ENCODE results near the gene CCND1. TPM values are rescaled to one million over a fixed set of nuclear protein-coding genes. Genes with fewer than 3 reads are reported as not detected.

The CCND1 gene
- total RNA-seq: 100 to 1,000 TPM in 3 of 6 experiments, 10 to 100 TPM in 3; 67.0 to 283 (median 94.1) TPM
- long read RNA-seq, full-length matches to known transcripts: 11 of 20 reads
- long read RNA-seq, partial matches to known transcripts: 0 of 20 reads
- long read RNA-seq, other reads (novel, unspliced or antisense): 9 of 20 reads

GRCh38 chr11:69640995-69641581 lies at the start of gene CCND1:
TSS of gene CCND1 (plus strand) at chr11:69641156. CDS start at chr11:69641314, 158 bp downstream.
- Histone ChIP-seq H3K4me3 (peak within 1 kb of the TSS; percentile 73 to 94 (median 75)), H3K27me3 (no peaks in the 10 kb centered on the region), H3K9me3 (no peaks in the 10 kb centered on the region), H3K27ac (peak within 1 kb of the TSS; percentile 65 to 84 (median 81)), H3K4me1 (peaks cover 0 to 56% (median 20%) of the 10 kb centered on the region in 4 donors), H3K36me3 (peaks cover 0 to 9% (median 3%) of the 10 kb centered on the region in 4 donors)
- WGBS (ENCODE audit: insufficient coverage, low coverage, low lambda C conversion rate, missing lambda C conversion rate): 0% methylated on average over 6 of the region's 49 CpGs
- DNase-seq (peak; percentile 81 to 88 (median 88)), ATAC-seq (peak; percentile 56 to 67 (median 64))
- intact Hi-C loops (cut with DNase I): no loop called here
- TF ChIP-seq CTCF (IDR thresholded peaks at IDR 0.05) (peak in 2 of 4 donors; percentile 6 to 14), POLR2A (IDR thresholded peaks at IDR 0.05) (peak; percentile 97)

- Histone ChIP-seq H3K4me3 (no peak overlapping the region), H3K27ac (no peak overlapping the region), H3K9me3 (no peaks in the 10 kb centered on the region), H3K27me3 (no peaks in the 10 kb centered on the region), H3K36me3 (no peaks in the 10 kb centered on the region), H3K4me1 (no peaks in the 10 kb centered on the region)
- 90% methylated on average over 9 of the region's 31 CpGs for WGBS (ENCODE audit: insufficient coverage, low coverage, low lambda C conversion rate, missing lambda C conversion rate)
- ATAC-seq: no peak
- TF ChIP-seq CTCF (IDR thresholded peaks at IDR 0.05): no peak
- TF ChIP-seq POLR2A (IDR thresholded peaks at IDR 0.05): no peak
- intact Hi-C loops (cut with DNase I): no loop called here
- peak in 2 of 3 donors; percentile 39 to 44 for DNase-seq
Observed at GRCh38 chr11:69592986-69593650, 47.8 kb upstream of the CCND1 start.

DNA sequence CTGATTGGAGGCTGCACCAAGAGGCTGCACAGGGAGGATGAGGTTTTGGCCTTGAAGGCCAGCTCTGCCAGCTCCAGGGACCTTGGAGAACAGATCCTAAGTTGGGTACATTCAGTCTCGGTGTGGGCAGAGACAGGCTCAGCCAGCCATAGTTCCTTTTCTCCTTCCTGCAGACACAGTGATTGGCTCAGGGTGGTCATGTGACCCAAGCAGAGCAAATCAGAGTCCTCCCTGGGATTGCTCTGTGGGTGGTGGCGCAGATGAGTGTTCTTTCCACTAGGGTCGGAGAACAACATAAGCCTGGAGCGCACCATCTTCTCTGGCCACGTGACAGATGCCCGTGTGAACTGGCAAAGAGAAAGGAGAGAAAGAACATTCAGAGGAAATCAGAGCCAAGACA lies 47.1 kb upstream of the CCND1 start:
- 95% methylated on average over 3 of the region's 6 CpGs for WGBS (ENCODE audit: insufficient coverage, low coverage, low lambda C conversion rate, missing lambda C conversion rate)

GRCh38 chr11:69594481-69594880 lies 46.5 kb upstream of the CCND1 start:
- Histone ChIP-seq H3K27ac (no peak overlapping the region), H3K9me3 (no peaks in the 10 kb centered on the region), H3K36me3 (no peaks in the 10 kb centered on the region), H3K4me3 (no peak overlapping the region), H3K4me1 (no peaks in the 10 kb centered on the region), H3K27me3 (no peaks in the 10 kb centered on the region)
- TF ChIP-seq CTCF (IDR thresholded peaks at IDR 0.05): no peak
- no peak for TF ChIP-seq POLR2A (IDR thresholded peaks at IDR 0.05)
- ATAC-seq: no peak
- intact Hi-C loops (cut with DNase I): no loop called here
- peak in 1 of 3 donors; percentile 7 for DNase-seq
- 77% methylated on average over 7 of the region's 11 CpGs for WGBS (ENCODE audit: insufficient coverage, low coverage, low lambda C conversion rate, missing lambda C conversion rate)

More for the DNA sequence above, 47.1 kb upstream of the CCND1 start:
- Histone ChIP-seq H3K27ac (no peak overlapping the region), H3K4me1 (no peaks in the 10 kb centered on the region), H3K27me3 (no peaks in the 10 kb centered on the region), H3K9me3 (no peaks in the 10 kb centered on the region), H3K36me3 (no peaks in the 10 kb centered on the region), H3K4me3 (no peak overlapping the region)
- intact Hi-C loops (cut with DNase I): no loop called here
- DNase-seq (no peak), ATAC-seq (no peak)
- TF ChIP-seq POLR2A (IDR thresholded peaks at IDR 0.05) (no peak), CTCF (IDR thresholded peaks at IDR 0.05) (no peak)

Measured in right lobe of liver (tissue), 6 donors.